ENCODE results near the gene NKAPD1.

DNA sequence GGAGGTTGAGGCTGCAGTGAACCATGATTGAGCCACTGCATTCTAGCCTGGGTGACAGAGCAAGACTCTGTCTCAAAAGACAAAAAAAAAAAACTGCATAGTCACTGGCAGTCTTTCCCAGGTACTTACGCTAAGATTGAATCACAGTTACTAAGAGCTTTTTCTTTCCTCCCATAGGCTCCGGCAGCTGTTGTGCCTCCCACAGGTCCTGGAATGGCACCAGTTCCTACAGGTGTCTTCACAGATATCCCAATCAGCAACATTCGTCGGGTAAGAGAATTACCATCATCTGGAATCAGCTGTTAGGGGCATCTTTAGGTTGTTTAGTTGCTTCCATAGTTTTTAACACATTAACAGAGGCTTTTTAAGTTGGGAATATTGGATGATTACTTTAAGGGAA is 29.1 kb upstream of the NKAPD1 start:
- no peak for TF ChIP-seq CTCF (IDR thresholded peaks at IDR 0.05)
- TF ChIP-seq POLR2A (IDR thresholded peaks at IDR 0.05) = no peak
